H1 (cell line): ENCODE results near the gene SGO2. TPM values are rescaled to one million over a fixed set of nuclear protein-coding genes. Genes with fewer than 3 reads are reported as not detected.

ENCODE experiments used
- CTCF ChIA-PET: fragments of 300-600 bp; sonication (Branson Sonifier 250); formaldehyde crosslinking; loops from one replicate; lab custom pipeline; 2021; ENCODE audit not compliant: partially characterized antibody; lab: Charles Lee
- POLR2A ChIA-PET: fragments of 300-600 bp; sonication (Branson Sonifier 250); formaldehyde crosslinking; loops from one replicate; lab custom pipeline; 2021; ENCODE audit warnings: inconsistent platforms; ENCODE audit not compliant: partially characterized antibody; lab: Charles Lee
- DNase-seq, 2 experiments: peaks; one replicate each; pipeline versions ENCODE4 v3.0.0 to v3.0.0-alpha.2; 2010 to 2022; ENCODE audit warnings: low spot score in 2 of 2, low read depth in 1 of 2, mixed read lengths in 1 of 2
- FAIRE-seq: peaks from 2 replicates; lab custom pipeline; 2011; peaks lifted over from hg19 to GRCh38; lab: Jason Lieb, UNC
- H2AFZ ChIP-seq: 2 replicates; pipeline ENCODE4 v1.8.1; 2012; ENCODE audit warnings: low read length, inconsistent platforms
- H2AK5ac ChIP-seq: 2 replicates; pipeline ENCODE4 v1.6.1; 2013; ENCODE audit warnings: low read depth, low read length
- H2BK120ac ChIP-seq: replicated peaks from 2 replicates; pipeline ENCODE3; 2013; ENCODE audit warnings: low read depth, low read length, inconsistent platforms
- H2BK12ac ChIP-seq: 2 replicates; pipeline ENCODE4 v1.6.1; 2013; ENCODE audit warnings: low read depth, low read length
- H2BK15ac ChIP-seq: 2 replicates; pipeline ENCODE4 v1.6.1; 2013; ENCODE audit warnings: low read length
- H2BK20ac ChIP-seq: 2 replicates; pipeline ENCODE4 v1.6.1; 2013; ENCODE audit warnings: low read length
- H2BK5ac ChIP-seq: 2 replicates; pipeline ENCODE4 v1.6.1; 2013; ENCODE audit warnings: low read depth, low read length
- H3K14ac ChIP-seq: 2 replicates; pipeline ENCODE4 v1.6.1; 2013; ENCODE audit warnings: inconsistent platforms; ENCODE audit not compliant: insufficient read length
- H3K18ac ChIP-seq: 2 replicates; pipeline ENCODE4 v1.6.1; 2013; ENCODE audit warnings: low read length; ENCODE audit errors: extremely low read depth
- H3K23ac ChIP-seq: 2 replicates; pipeline ENCODE4 v1.6.1; 2013; ENCODE audit warnings: inconsistent platforms; ENCODE audit not compliant: insufficient read length
- H3K23me2 ChIP-seq: 2 replicates; pipeline ENCODE4 v1.6.1; 2013; ENCODE audit warnings: low read depth, low read length
- H3K27ac ChIP-seq: 2 replicates; pipeline ENCODE4 v1.6.1; 2011; ENCODE audit warnings: low read depth, low read length, inconsistent platforms
- H3K27me3 ChIP-seq, 4 experiments: replicated peaks in 1 of 4; 1 replicate in 1 of 4; 2 replicates in 3 of 4; pipeline versions ENCODE4 v1.6.1 to v1.8.1; 2011 to 2013; ENCODE audit warnings: low read length in 3 of 4, mild to moderate bottlenecking in 3 of 4, inconsistent platforms in 2 of 4, mixed read lengths in 2 of 4, moderate library complexity in 1 of 4; ENCODE audit not compliant: control insufficient read depth in 3 of 4, insufficient read depth in 3 of 4; ENCODE audit errors: extremely low read depth in 1 of 4
- H3K36me3 ChIP-seq, 4 experiments: 2 replicates each; pipeline versions ENCODE4 v1.6.1 to v1.8.1; 2011 to 2013; ENCODE audit warnings: mild to moderate bottlenecking in 4 of 4, low read length in 3 of 4, moderate library complexity in 2 of 4, control low read depth in 1 of 4, inconsistent platforms in 1 of 4; ENCODE audit not compliant: insufficient read depth in 4 of 4, control insufficient read depth in 2 of 4
- H3K4ac ChIP-seq: replicated peaks from 2 replicates; pipeline ENCODE3; 2013; ENCODE audit warnings: low read length, low read depth, mixed read lengths, inconsistent platforms; ENCODE audit not compliant: insufficient read length
- H3K4me1 ChIP-seq, 4 experiments: replicated peaks in 1 of 4; 1 replicate in 1 of 4; 2 replicates in 3 of 4; pipeline versions ENCODE4 v1.6.1 to v1.8.1; 2011 to 2013; ENCODE audit warnings: low read length in 3 of 4, inconsistent platforms in 2 of 4, mixed read lengths in 1 of 4; ENCODE audit not compliant: insufficient read depth in 4 of 4, control insufficient read depth in 3 of 4
- H3K4me2 ChIP-seq, 2 experiments: 2 replicates each; pipeline versions ENCODE4 v1.6.1 to v1.8.1; 2011 to 2013; ENCODE audit warnings: low read depth in 2 of 2, low read length in 2 of 2, control low read depth in 1 of 2, inconsistent platforms in 1 of 2, mild to moderate bottlenecking in 1 of 2; ENCODE audit not compliant: insufficient read depth in 1 of 2
- H3K4me3 ChIP-seq, 4 experiments: fragments of 200-600, 300-600 bp in 1 of 4; sonication (generic), shearing (Covaris generic), sonication (Bioruptor Twin) in 1 of 4; 2 replicates each; pipeline versions ENCODE4 v1.5.1 to v1.8.1; 2011 to 2016; ENCODE audit warnings: low read length in 4 of 4, low read depth in 3 of 4, control low read depth in 2 of 4, inconsistent platforms in 2 of 4, mild to moderate bottlenecking in 2 of 4, mixed read lengths in 1 of 4, moderate library complexity in 1 of 4; ENCODE audit not compliant: insufficient read depth in 2 of 4; ENCODE audit errors: extremely low read depth in 1 of 4
- H3K56ac ChIP-seq: replicated peaks from 2 replicates; pipeline ENCODE3; 2013; ENCODE audit warnings: low read depth, mild to moderate bottlenecking, mixed read lengths, low read length, inconsistent platforms; ENCODE audit not compliant: insufficient read length
- H3K79me1 ChIP-seq: 2 replicates; pipeline ENCODE4 v1.6.1; 2013; ENCODE audit warnings: low read depth, low read length, control low read depth
- H3K79me2 ChIP-seq, 2 experiments: 2 replicates each; pipeline versions ENCODE4 v1.6.1 to v1.8.1; 2012 to 2013; ENCODE audit warnings: low read length in 2 of 2, mild to moderate bottlenecking in 2 of 2, inconsistent platforms in 1 of 2; ENCODE audit not compliant: insufficient read depth in 2 of 2, control insufficient read depth in 1 of 2
- H3K9ac ChIP-seq, 4 experiments: replicated peaks in 1 of 4; 1 replicate in 1 of 4; 2 replicates in 3 of 4; pipeline versions ENCODE4 v1.6.1 to v1.8.1; 2011 to 2013; ENCODE audit warnings: low read depth in 3 of 4, low read length in 3 of 4, control low read depth in 2 of 4, mild to moderate bottlenecking in 2 of 4, moderate library complexity in 2 of 4, inconsistent platforms in 1 of 4; ENCODE audit errors: extremely low read depth in 1 of 4
- H3K9me3 ChIP-seq, 2 experiments: 2 replicates each; pipeline versions ENCODE4 v1.6.1 to v1.8.1; 2012 to 2013; ENCODE audit warnings: mild to moderate bottlenecking in 2 of 2, moderate library complexity in 2 of 2, control low read depth in 1 of 2, inconsistent platforms in 1 of 2, low read depth in 1 of 2, low read length in 1 of 2, mixed read lengths in 1 of 2; ENCODE audit not compliant: insufficient read depth in 2 of 2
- H4K20me1 ChIP-seq, 2 experiments: replicated peaks in 1 of 2; 2 replicates each; pipeline versions ENCODE3 to v1.8.1; 2011 to 2013; ENCODE audit warnings: inconsistent platforms in 2 of 2, low read length in 2 of 2, mild to moderate bottlenecking in 1 of 2; ENCODE audit not compliant: insufficient read depth in 2 of 2, control insufficient read depth in 1 of 2
- H4K5ac ChIP-seq: 2 replicates; pipeline ENCODE4 v1.6.1; 2013; ENCODE audit warnings: low read length, low read depth, mixed read lengths, inconsistent platforms; ENCODE audit not compliant: insufficient read length
- H4K8ac ChIP-seq: 2 replicates; pipeline ENCODE4 v1.8.0; 2013; ENCODE audit warnings: mild to moderate bottlenecking, moderate library complexity, low read length, inconsistent platforms; ENCODE audit not compliant: insufficient read depth; ENCODE audit errors: extremely low read depth
- H4K91ac ChIP-seq: replicated peaks from 2 replicates; pipeline ENCODE3; 2013; ENCODE audit warnings: low read length, mixed read lengths, inconsistent platforms; ENCODE audit not compliant: insufficient read length
- BRCA1 ChIP-seq: IDR thresholded peaks from 2 replicates; pipeline ENCODE4 v1.6.1; 2012; ENCODE audit warnings: low read depth, low read length, improper control_type of control experiment
- CBX5 ChIP-seq: fragments of 300-800, 300-1000 bp; sonication (generic); IDR thresholded peaks from 2 replicates; pipeline ENCODE4 v1.7.1; 2016; ENCODE audit warnings: antibody characterized with exemption, low read length, low read depth
- CREB1 ChIP-seq: IDR thresholded peaks from 2 replicates; pipeline ENCODE4 v1.6.1; 2012; ENCODE audit warnings: inconsistent platforms
- CTCF ChIP-seq, 3 experiments: IDR thresholded peaks; 1 replicate in 2 of 3; 2 replicates in 1 of 3; pipeline versions ENCODE4 v1.5.1 to v1.6.1; 2011; ENCODE audit warnings: low read length in 3 of 3, mild to moderate bottlenecking in 3 of 3, inconsistent platforms in 2 of 3, low read depth in 1 of 3, moderate library complexity in 1 of 3; ENCODE audit not compliant: insufficient read depth in 1 of 3; ENCODE audit errors: control extremely low read depth in 1 of 3
- JUN ChIP-seq: IDR thresholded peaks from 2 replicates; pipeline ENCODE4 v1.6.1; 2011; ENCODE audit warnings: low read depth, mild to moderate bottlenecking, improper control_type of control experiment, low read length
- NANOG ChIP-seq: IDR thresholded peaks from 2 replicates; pipeline ENCODE4 v1.6.1; 2011; ENCODE audit warnings: low read length, low read depth, mild to moderate bottlenecking, inconsistent platforms; ENCODE audit not compliant: insufficient read depth, poor library complexity, severe bottlenecking
- WGBS, 2 experiments: shearing (Covaris generic) in 1 of 2; methylation state at CpG; one replicate each; pipeline versions ENCODE4 v1.1.6 to v1.1.7; 2013 to 2015; ENCODE audit warnings: low lambda C conversion rate in 2 of 2, mixed read lengths in 2 of 2, inconsistent platforms in 1 of 2, low coverage in 1 of 2, missing lambda C conversion rate in 1 of 2; ENCODE audit not compliant: insufficient replicate concordance in 2 of 2, insufficient coverage in 1 of 2, insufficient read length in 1 of 2; ENCODE audit errors: extremely low coverage in 1 of 2, missing lambda C conversion rate in 1 of 2; 5-methylcytosine and 5-hydroxymethylcytosine counted together
- polyA plus RNA-seq, 7 experiments: library from polyadenylated mRNA; depleted of rRNA in 3 of 7; stranded (reverse) in 5 of 7; unstranded in 2 of 7; fragments of >200 nt in 5 of 7; fragments of 200-250 nt in 2 of 7; gene quantifications; 1 replicate in 5 of 7; 2 replicates in 1 of 7; 4 replicates in 1 of 7; pipeline versions ENCODE4 v1.2.1 to v1.2.3, GENCODE V29; 2011 to 2013; ENCODE audit warnings: missing spikeins in 2 of 7, mixed read lengths in 2 of 7
- total RNA-seq: library from RNA; stranded (reverse); fragmentation: NEBNext Ultra II Directional; extraction: Animal tissue kit (Norgen Biotek cat#: 25700); gene quantifications from 2 replicates; pipeline ENCODE4 v1.2.1, GENCODE V29; 2021
- TF ChIP-seq, protein P1 (sequence below): IDR thresholded peaks from 2 replicates; pipeline ENCODE4 v1.6.1; 2012; ENCODE audit warnings: low read length, inconsistent platforms
- TF ChIP-seq, protein P2 (sequence below): IDR thresholded peaks from 2 replicates; pipeline ENCODE4 v1.6.1; 2012; ENCODE audit warnings: inconsistent platforms

Gene SGO2
- total and polyA plus RNA-seq, 2 of the 8 experiments (the other 6 are each of a cell fraction or from before 2014, with no cell fraction given): 2.4 to 33.2 TPM

- Histone ChIP-seq H2AK5ac (no peak overlapping the region), H3K23me2 (peaks cover 8% of the 10 kb centered on the region), H2BK20ac (no peak overlapping the region), H4K8ac (no peak overlapping the region), H3K36me3 (no peaks in the 10 kb centered on the region), H4K91ac (no peak overlapping the region), H3K9me3 (no peaks in the 10 kb centered on the region), H3K4me2 (peak overlapping the region; percentile 93 to 94), H3K79me2 (no peaks in the 10 kb centered on the region), H3K27me3 (peaks cover 0 to 13% (median 8%) of the 10 kb centered on the region in 4 experiments; a peak in 5 of 7 replicates), H3K56ac (no peak overlapping the region), H3K4me3 (peak overlapping the region; percentile 60 to 77 (median 74); a peak in 7 of 8 replicates), H4K20me1 (no peaks in the 10 kb centered on the region), H3K27ac (no peak overlapping the region), H2BK15ac (no peak overlapping the region), H3K18ac (no peak overlapping the region), H4K5ac (no peak overlapping the region), H3K9ac (peak overlapping the region in 3 of 4 experiments; percentile 1 to 56 (median 45); a peak in 3 of 7 replicates), H2BK12ac (no peak overlapping the region), H3K14ac (no peak overlapping the region), H3K4me1 (peaks cover 0 to 6% (median 1%) of the 10 kb centered on the region in 4 experiments; a peak in 1 of 7 replicates), H2BK5ac (no peak overlapping the region), H3K4ac (no peak overlapping the region), H3K23ac (no peak overlapping the region), H3K79me1 (no peaks in the 10 kb centered on the region), H2AFZ (peak overlapping the region; percentile 94), H2BK120ac (no peak overlapping the region)
- 26% methylated on average over 2 of the region's 2 CpGs; no CpG with 5 or more reads in 1 of the 2 experiments for WGBS, 2 experiments
- ChIA-PET POLR2A (interaction anchor here (0.8 to 1.3 kb wide), 5 partner anchors 11 to 378 kb away, joined by 3 to 4 read pairs (median 3); partner anchors contain the start of gene ORC2), CTCF (interaction anchor here (0.9 to 4.1 kb wide), 21 partner anchors 9 to 151 kb away, joined by 3 to 25 read pairs (median 7); no protein-coding TSS in a partner anchor)
- no peak for DNase-seq
- FAIRE-seq: no peak
- no peak for TF ChIP-seq JUN
- no peak for TF ChIP-seq BRCA1
- no peak for TF ChIP-seq NANOG
- TF ChIP-seq, protein P1, sequence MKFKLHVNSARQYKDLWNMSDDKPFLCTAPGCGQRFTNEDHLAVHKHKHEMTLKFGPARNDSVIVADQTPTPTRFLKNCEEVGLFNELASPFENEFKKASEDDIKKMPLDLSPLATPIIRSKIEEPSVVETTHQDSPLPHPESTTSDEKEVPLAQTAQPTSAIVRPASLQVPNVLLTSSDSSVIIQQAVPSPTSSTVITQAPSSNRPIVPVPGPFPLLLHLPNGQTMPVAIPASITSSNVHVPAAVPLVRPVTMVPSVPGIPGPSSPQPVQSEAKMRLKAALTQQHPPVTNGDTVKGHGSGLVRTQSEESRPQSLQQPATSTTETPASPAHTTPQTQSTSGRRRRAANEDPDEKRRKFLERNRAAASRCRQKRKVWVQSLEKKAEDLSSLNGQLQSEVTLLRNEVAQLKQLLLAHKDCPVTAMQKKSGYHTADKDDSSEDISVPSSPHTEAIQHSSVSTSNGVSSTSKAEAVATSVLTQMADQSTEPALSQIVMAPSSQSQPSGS: no peak
- TF ChIP-seq CBX5: no peak
- TF ChIP-seq CTCF (IDR thresholded peaks at IDR 0.05; ENCODE audit: control extremely low read depth in 1 of 3, insufficient read depth in 1 of 3, low read depth in 1 of 3, low read length in 3 of 3): no peak
- TF ChIP-seq, protein P2, sequence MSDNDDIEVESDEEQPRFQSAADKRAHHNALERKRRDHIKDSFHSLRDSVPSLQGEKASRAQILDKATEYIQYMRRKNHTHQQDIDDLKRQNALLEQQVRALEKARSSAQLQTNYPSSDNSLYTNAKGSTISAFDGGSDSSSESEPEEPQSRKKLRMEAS: no peak
- TF ChIP-seq CREB1: no peak
Observed at GRCh38 chr2:200585340-200585729, 59.3 kb downstream of the SGO2 start.
